Tibial nerve (tissue), 4 donors: ENCODE measurements around the gene ARHGEF17. TPM values are rescaled to one million over a fixed set of nuclear protein-coding genes. Genes with fewer than 3 reads are reported as not detected.
A peak's percentile ranks its signal among the peaks of the same experiment; 100 is the strongest.

ENCODE experiments used
- DNase-seq, 2 donors: peaks; one replicate each; pipeline ENCODE4 v3.0.0-alpha.2; 2019; ENCODE audit warnings: low spot score in 2 of 2
- H3K27ac ChIP-seq, 4 donors: fragments of 200-600 bp; sonication (generic) in 3 of 4; one replicate each; pipeline ENCODE4 v1.5.1; 2017 to 2019; ENCODE audit warnings: mild to moderate bottlenecking in 1 of 4
- H3K27me3 ChIP-seq, 2 donors: fragments of 200-600 bp; sonication (generic) in 1 of 2; one replicate each; pipeline versions ENCODE4 v1.5.1 to v1.6.0; 2017 to 2019
- H3K36me3 ChIP-seq, 3 donors: fragments of 200-600 bp; sonication (generic); one replicate each; pipeline ENCODE4 v1.5.1; 2018 to 2019
- H3K4me1 ChIP-seq, 4 donors: fragments of 200-600 bp; sonication (generic) in 3 of 4; one replicate each; pipeline ENCODE4 v1.5.1; 2017 to 2019
- H3K4me3 ChIP-seq, 4 donors: fragments of 200-600 bp; sonication (generic) in 3 of 4; one replicate each; pipeline ENCODE4 v1.5.1; 2017 to 2019; ENCODE audit warnings: mild to moderate bottlenecking in 1 of 4, moderate library complexity in 1 of 4
- H3K9me3 ChIP-seq, 4 donors: fragments of 200-600 bp; sonication (generic) in 3 of 4; one replicate each; pipeline ENCODE4 v1.5.1; 2017 to 2019
- EP300 ChIP-seq, 2 donors: sonication (generic); formaldehyde crosslinking; IDR thresholded peaks; one replicate each; pipeline ENCODE4 v1.6.1; 2017; ENCODE audit warnings: antibody characterized with exemption in 2 of 2, mild to moderate bottlenecking in 1 of 2
- POLR2A ChIP-seq, 2 donors: fragments of 450-650 bp; IDR thresholded peaks; one replicate each; pipeline ENCODE4 v1.6.1; 2017; ENCODE audit warnings: antibody characterized with exemption in 2 of 2, mild to moderate bottlenecking in 2 of 2, moderate library complexity in 2 of 2
- WGBS, 2 donors: methylation state at CpG; one replicate each; pipeline ENCODE4 v1.1.5; 2018; 5-methylcytosine and 5-hydroxymethylcytosine counted together
- total RNA-seq, 4 donors: library from RNA; depleted of rRNA; stranded (reverse); fragments of >200 nt; gene quantifications; one replicate each; pipeline ENCODE4 v1.1.0, GENCODE V29; 2016
- TF ChIP-seq, protein P1 (sequence below), 5 experiments: fragments of 200-600 bp in 3 of 5; fragments of 450-650 bp in 2 of 5; sonication (generic) in 3 of 5; IDR thresholded peaks; one replicate each; pipeline ENCODE4 v1.5.1; 2016 to 2019; ENCODE audit warnings: antibody characterized with exemption in 5 of 5, mild to moderate bottlenecking in 3 of 5, moderate library complexity in 2 of 5

The ARHGEF17 gene
- total RNA-seq, 4 donors from 2014 or later: 102 to 135 (median 112) TPM

DNA sequence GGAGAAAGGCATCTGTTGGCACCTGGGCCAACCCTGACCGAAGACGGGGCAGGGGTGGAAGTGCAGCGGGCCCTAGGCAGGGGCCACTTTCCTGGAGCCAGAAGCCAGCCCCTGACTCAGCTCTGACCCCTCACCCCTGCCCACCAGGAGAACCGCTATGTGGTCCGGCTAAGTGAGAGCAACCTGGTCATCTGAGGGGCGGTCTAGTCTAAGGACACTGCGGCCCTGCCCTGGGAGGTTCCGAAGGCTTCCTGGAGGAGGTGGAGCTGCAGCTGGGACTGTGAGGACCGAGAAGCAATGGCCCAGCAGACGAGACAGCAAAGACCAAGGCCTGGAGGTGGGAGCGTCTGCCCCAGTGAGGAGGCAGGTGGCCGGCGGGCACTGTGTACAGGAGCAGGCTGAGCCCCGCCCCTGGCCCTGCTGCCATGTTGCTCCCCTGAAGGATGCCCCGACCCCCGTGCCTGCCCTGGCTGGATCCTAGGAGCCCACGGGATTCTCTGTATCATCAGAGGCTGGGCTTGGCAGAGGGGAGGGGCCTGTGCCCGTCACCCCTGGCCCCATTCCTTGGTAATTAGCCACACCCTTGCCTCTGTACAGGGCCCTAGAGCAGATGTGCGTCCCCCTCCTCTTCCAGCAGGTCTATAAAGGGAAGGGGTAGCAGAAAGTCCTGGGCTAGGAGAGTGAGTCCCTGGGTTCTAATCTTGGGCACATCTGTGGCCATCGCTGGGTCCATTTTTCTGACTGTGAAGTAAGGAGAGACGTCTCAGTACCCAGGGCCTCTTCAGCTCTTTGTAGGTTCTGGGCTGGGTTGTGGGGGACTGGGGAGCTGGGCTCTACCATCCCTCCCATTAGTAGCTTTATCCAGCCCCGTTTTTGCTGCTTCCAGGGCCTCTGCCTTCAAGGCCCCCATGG is 87.5 kb downstream of the ARHGEF17 start:
- Histone ChIP-seq H3K4me3 (no peak overlapping the region), H3K9me3 (no peaks in the 10 kb centered on the region), H3K27me3 (no peaks in the 10 kb centered on the region), H3K36me3 (peaks cover 0 to 3% (median 0%) of the 10 kb centered on the region in 3 donors), H3K27ac (no peak overlapping the region), H3K4me1 (peaks cover 0 to 23% (median 3%) of the 10 kb centered on the region in 4 donors)
- WGBS, 2 donors: 77 to 79% methylated on average over 15 to 20 of the region's 22 CpGs
- TF ChIP-seq EP300 (IDR thresholded peaks at IDR 0.05) (no peak), POLR2A (IDR thresholded peaks at IDR 0.05) (no peak)
- TF ChIP-seq, protein P1, sequence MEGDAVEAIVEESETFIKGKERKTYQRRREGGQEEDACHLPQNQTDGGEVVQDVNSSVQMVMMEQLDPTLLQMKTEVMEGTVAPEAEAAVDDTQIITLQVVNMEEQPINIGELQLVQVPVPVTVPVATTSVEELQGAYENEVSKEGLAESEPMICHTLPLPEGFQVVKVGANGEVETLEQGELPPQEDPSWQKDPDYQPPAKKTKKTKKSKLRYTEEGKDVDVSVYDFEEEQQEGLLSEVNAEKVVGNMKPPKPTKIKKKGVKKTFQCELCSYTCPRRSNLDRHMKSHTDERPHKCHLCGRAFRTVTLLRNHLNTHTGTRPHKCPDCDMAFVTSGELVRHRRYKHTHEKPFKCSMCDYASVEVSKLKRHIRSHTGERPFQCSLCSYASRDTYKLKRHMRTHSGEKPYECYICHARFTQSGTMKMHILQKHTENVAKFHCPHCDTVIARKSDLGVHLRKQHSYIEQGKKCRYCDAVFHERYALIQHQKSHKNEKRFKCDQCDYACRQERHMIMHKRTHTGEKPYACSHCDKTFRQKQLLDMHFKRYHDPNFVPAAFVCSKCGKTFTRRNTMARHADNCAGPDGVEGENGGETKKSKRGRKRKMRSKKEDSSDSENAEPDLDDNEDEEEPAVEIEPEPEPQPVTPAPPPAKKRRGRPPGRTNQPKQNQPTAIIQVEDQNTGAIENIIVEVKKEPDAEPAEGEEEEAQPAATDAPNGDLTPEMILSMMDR (IDR thresholded peaks at IDR 0.05): no peak
- no peak for DNase-seq

DNA sequence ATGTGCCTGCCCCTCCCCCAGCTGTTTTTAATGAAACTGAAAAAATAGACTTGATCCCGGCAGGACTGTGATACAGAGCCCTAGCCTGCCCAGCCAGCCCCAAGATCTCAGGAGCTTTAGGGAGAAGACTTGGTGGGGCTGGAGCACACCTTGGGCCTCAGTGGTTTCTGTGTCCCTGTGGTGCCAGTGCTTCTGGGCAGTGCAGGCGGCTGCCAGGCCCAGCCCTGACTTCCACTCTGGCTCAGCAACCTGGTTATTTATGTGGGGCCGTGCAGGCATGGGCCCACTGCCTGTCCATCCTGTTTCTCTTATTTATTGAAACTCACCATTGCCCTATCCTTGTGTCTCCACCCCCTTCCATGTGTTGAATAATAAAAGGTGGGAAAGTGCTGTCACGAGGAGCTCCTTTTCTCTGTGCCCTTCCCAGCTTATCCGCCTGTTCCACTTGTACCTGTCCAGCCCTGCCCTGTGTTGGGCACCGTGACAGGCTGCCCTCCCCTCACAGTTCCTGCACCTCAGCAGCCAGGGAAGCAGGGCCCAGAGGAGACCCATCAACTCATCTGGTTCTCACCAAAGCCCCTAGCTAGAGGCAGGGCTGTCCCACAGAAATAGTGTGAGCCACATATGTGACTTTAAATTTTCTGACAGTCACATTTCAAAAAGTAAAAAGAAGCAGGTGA is 88.3 kb downstream of the ARHGEF17 start:
- no peak overlapping the region for H3K4me3 ChIP-seq
- no peaks in the 10 kb centered on the region for H3K27me3 ChIP-seq
- peaks cover 0 to 23% (median 3%) of the 10 kb centered on the region in 4 donors for H3K4me1 ChIP-seq
- 73 to 89% methylated on average over 6 of the region's 6 CpGs for WGBS, 2 donors
- no peak for DNase-seq
- TF ChIP-seq, protein P1 (IDR thresholded peaks at IDR 0.05): no peak
- TF ChIP-seq POLR2A (IDR thresholded peaks at IDR 0.05) (no peak), EP300 (IDR thresholded peaks at IDR 0.05) (no peak)
- H3K27ac ChIP-seq: no peak overlapping the region
- peaks cover 0 to 3% (median 0%) of the 10 kb centered on the region in 3 donors for H3K36me3 ChIP-seq
- H3K9me3 ChIP-seq: no peaks in the 10 kb centered on the region

DNA sequence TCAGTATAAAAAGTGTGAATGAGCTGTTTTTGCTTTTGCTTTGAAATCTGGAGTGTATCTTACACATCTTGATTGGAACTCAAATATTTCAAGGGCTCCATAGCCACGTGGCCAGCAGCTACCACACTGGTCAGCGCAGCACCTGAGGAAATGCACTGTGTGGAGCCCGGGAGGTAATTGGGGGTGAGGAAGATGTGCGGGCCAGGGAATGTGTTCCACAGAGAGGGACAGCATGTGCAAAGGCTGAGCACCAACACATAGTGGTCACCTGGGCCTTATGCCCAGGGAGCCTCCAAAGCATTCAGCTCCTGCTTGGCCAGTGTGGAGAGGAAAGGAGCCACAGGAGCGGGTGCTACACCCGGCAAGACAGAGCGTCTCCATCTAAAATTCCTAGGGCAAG is 88.9 kb downstream of the ARHGEF17 start:
- TF ChIP-seq POLR2A (IDR thresholded peaks at IDR 0.05): no peak
- TF ChIP-seq, protein P1 (IDR thresholded peaks at IDR 0.05): no peak
- no peak for TF ChIP-seq EP300 (IDR thresholded peaks at IDR 0.05)
- Histone ChIP-seq H3K4me3 (no peak overlapping the region), H3K36me3 (peaks cover 0 to 8% (median 0%) of the 10 kb centered on the region in 3 donors), H3K9me3 (no peaks in the 10 kb centered on the region), H3K4me1 (peaks cover 0 to 23% (median 3%) of the 10 kb centered on the region in 4 donors), H3K27ac (no peak overlapping the region), H3K27me3 (no peaks in the 10 kb centered on the region)
- peak in 1 of 2 donors; percentile 8 for DNase-seq
- 73 to 78% methylated on average over 7 of the region's 7 CpGs for WGBS, 2 donors

DNA sequence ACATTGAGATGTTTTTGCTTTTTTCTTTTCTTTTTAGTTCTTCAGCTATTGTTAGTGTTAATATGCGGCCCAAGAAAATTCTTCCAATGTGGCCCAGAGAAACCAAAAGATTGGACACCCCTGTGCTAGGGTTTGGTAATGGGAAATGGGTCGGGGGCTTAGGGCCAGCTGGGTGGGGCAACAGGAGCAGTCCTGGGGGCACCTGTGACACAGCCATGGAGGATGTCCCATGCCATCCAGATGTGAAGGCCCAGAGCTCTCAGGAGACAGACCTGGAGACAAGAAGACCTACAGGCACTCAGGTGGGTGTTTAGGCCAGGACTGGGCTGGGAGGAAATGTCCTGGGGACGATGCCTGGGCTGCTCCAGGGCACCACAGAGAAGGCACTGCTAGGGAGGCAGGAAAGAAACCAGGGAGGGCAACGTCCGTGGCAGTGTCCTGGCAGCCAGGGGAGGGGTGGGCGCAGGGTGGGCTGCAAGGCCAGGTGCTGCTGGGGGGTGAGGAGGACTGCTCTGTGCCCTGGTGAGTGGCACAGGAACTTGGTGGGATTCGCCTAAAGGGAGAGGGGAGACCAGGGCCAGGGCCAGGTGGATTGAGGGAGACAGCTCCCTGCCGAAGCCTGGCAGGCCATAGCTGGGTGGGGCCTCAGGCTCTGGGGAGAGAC is 89.5 kb downstream of the ARHGEF17 start:
- no peaks in the 10 kb centered on the region for H3K9me3 ChIP-seq
- TF ChIP-seq POLR2A (IDR thresholded peaks at IDR 0.05) (no peak), EP300 (IDR thresholded peaks at IDR 0.05) (no peak)
- TF ChIP-seq, protein P1 (IDR thresholded peaks at IDR 0.05): no peak
- peaks cover 0 to 12% (median 0%) of the 10 kb centered on the region in 3 donors for H3K36me3 ChIP-seq
- DNase-seq: peak in 1 of 2 donors; percentile 10
- H3K27me3 ChIP-seq: no peaks in the 10 kb centered on the region
- WGBS, 2 donors: 80 to 82% methylated on average over 8 of the region's 8 CpGs
- no peak overlapping the region for H3K27ac ChIP-seq
- H3K4me1 ChIP-seq: peaks cover 0 to 23% (median 3%) of the 10 kb centered on the region in 4 donors
- no peak overlapping the region for H3K4me3 ChIP-seq
